Osteoblast (primary cell): ENCODE results near the gene COMMD1. TPM values are rescaled to one million over a fixed set of nuclear protein-coding genes. Genes with fewer than 3 reads are reported as not detected.

Source experiments
- DNase-seq: peaks from one replicate; pipeline ENCODE4 v3.0.0; 2011; ENCODE audit warnings: low spot score, mixed read lengths; ENCODE audit not compliant: insufficient read length; ENCODE audit errors: missing footprints
- H2AFZ ChIP-seq: 2 replicates; pipeline ENCODE4 v1.6.0; 2011; ENCODE audit warnings: mild to moderate bottlenecking, low read length
- H3K27ac ChIP-seq: 2 replicates; pipeline ENCODE4 v1.5.1; 2011; ENCODE audit warnings: mild to moderate bottlenecking, low read depth, low read length, moderate library complexity
- H3K27me3 ChIP-seq: 2 replicates; pipeline ENCODE4 v1.6.0; 2012; ENCODE audit warnings: mild to moderate bottlenecking, control low read depth, inconsistent platforms, low read length, moderate library complexity; ENCODE audit not compliant: insufficient read depth
- H3K36me3 ChIP-seq: 2 replicates; pipeline ENCODE4 v1.5.1; 2011; ENCODE audit warnings: mild to moderate bottlenecking, low read length, control low read depth, moderate library complexity; ENCODE audit not compliant: insufficient read depth
- H3K4me1 ChIP-seq: 2 replicates; pipeline ENCODE4 v1.5.1; 2011; ENCODE audit warnings: mild to moderate bottlenecking, low read length, control low read depth, moderate library complexity; ENCODE audit not compliant: insufficient read depth
- H3K4me2 ChIP-seq: 2 replicates; pipeline ENCODE4 v1.6.0; 2011; ENCODE audit warnings: mild to moderate bottlenecking, low read length; ENCODE audit not compliant: insufficient read depth
- H3K4me3 ChIP-seq: fragments of 200-600 bp; sonication (generic); 3 replicates; pipeline ENCODE4 v1.5.1; 2012; ENCODE audit warnings: mild to moderate bottlenecking, low read length, inconsistent platforms; ENCODE audit not compliant: insufficient read depth
- H3K79me2 ChIP-seq: 2 replicates; pipeline ENCODE4 v1.6.0; 2012; ENCODE audit warnings: mild to moderate bottlenecking, low read length, control low read depth, inconsistent platforms; ENCODE audit not compliant: insufficient read depth
- H3K9me3 ChIP-seq: 2 replicates; pipeline ENCODE4 v1.5.1; 2011; ENCODE audit warnings: low read depth, low read length, control low read depth
- H4K20me1 ChIP-seq: 2 replicates; pipeline ENCODE4 v1.6.0; 2012; ENCODE audit warnings: mild to moderate bottlenecking, low read length, control low read depth; ENCODE audit not compliant: insufficient read depth
- total RNA-seq: library from RNA; depleted of rRNA; stranded (reverse); fragments of >200 nt; gene quantifications from 2 replicates; pipeline ENCODE4 v1.2.3, GENCODE V29; 2012
- TF ChIP-seq, protein P1 (sequence below): IDR thresholded peaks from 2 replicates; pipeline ENCODE4 v1.5.1; 2011; ENCODE audit warnings: mild to moderate bottlenecking, low read depth, low read length, moderate library complexity; ENCODE audit errors: extremely low read depth

COMMD1 gene
- total RNA-seq, 1 donor, result 51.8 TPM

DNA sequence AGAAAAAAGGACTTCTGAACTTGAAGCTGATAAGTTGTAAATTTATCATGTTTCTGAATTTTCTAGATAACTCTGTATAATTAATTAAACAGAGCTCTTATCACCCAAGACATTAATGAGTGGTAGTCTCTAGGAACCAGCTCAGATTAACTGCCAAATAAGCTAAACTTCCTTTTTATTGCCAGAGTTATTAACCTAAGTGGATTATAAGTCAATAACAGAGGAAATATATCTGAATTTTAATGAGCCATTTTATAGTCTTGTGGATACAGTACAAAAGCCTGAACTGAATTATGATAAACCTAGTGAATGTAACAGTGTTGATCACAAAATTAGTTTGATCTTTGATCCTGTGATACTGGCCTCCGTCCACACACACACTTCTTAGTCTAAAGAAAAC lies 111.5 kb downstream of the COMMD1 start:
- H3K79me2 ChIP-seq, result no peaks in the 10 kb centered on the region
- no peak overlapping the region for H3K27ac ChIP-seq
- TF ChIP-seq, protein P1, sequence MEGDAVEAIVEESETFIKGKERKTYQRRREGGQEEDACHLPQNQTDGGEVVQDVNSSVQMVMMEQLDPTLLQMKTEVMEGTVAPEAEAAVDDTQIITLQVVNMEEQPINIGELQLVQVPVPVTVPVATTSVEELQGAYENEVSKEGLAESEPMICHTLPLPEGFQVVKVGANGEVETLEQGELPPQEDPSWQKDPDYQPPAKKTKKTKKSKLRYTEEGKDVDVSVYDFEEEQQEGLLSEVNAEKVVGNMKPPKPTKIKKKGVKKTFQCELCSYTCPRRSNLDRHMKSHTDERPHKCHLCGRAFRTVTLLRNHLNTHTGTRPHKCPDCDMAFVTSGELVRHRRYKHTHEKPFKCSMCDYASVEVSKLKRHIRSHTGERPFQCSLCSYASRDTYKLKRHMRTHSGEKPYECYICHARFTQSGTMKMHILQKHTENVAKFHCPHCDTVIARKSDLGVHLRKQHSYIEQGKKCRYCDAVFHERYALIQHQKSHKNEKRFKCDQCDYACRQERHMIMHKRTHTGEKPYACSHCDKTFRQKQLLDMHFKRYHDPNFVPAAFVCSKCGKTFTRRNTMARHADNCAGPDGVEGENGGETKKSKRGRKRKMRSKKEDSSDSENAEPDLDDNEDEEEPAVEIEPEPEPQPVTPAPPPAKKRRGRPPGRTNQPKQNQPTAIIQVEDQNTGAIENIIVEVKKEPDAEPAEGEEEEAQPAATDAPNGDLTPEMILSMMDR, result no peak
- no peak for DNase-seq
- H3K4me1 ChIP-seq, result peaks cover 12% of the 10 kb centered on the region
- H3K36me3 ChIP-seq, result no peaks in the 10 kb centered on the region
- no peaks in the 10 kb centered on the region for H3K27me3 ChIP-seq
- H3K4me3 ChIP-seq, result no peak overlapping the region
- no peak overlapping the region for H3K4me2 ChIP-seq
- no peaks in the 10 kb centered on the region for H4K20me1 ChIP-seq
- H3K9me3 ChIP-seq, result no peaks in the 10 kb centered on the region
- H2AFZ ChIP-seq, result no peak overlapping the region

DNA sequence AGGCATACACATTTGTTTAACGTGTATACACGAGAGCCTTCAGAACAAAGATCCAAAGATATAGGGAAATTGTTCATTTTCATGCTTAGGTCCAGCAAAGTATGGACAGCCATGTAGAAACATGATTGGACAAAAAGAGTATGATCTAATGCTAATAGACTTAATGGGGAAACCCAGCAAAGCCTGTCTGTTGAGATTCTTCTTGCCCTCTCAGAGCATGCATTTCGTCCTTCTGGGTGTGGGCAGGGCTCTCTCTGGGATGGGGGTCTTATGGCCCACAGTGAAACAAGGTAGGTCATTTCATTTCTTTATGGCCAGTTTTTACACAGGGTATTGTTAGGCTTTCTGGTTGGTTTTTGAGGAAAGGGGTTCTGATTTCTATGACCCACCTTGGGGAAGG lies 124.4 kb downstream of the COMMD1 start:
- no peaks in the 10 kb centered on the region for H3K36me3 ChIP-seq
- H3K4me1 ChIP-seq, result no peaks in the 10 kb centered on the region
- no peak overlapping the region for H3K4me2 ChIP-seq
- DNase-seq, result no peak
- H3K27me3 ChIP-seq, result no peaks in the 10 kb centered on the region
- no peak overlapping the region for H3K27ac ChIP-seq
- TF ChIP-seq, protein P1, result no peak
- no peak overlapping the region for H2AFZ ChIP-seq
- H4K20me1 ChIP-seq, result no peaks in the 10 kb centered on the region
- no peaks in the 10 kb centered on the region for H3K9me3 ChIP-seq
- H3K4me3 ChIP-seq, result no peak overlapping the region
- no peaks in the 10 kb centered on the region for H3K79me2 ChIP-seq

DNA sequence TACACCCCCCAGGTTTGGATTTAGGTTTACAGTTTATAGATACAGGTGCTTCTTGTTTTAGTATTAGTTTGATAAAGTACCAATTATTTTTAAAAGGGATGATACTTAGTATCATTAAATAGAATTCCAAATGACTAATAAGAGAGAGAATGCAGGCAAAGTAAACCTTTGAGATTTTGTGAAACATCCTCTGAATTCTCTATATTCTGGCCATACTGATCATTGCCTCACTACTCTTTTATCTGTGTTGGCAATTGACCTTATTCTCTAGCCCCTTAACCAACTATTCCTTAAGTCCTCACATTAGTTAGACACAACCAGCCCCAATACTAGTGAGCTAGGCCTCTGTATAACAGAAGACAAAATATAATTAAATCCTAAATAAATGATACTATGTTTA lies 125.4 kb downstream of the COMMD1 start:
- DNase-seq, result no peak
- Histone ChIP-seq H2AFZ (no peak overlapping the region), H3K27me3 (no peaks in the 10 kb centered on the region), H3K4me3 (no peak overlapping the region), H3K79me2 (no peaks in the 10 kb centered on the region), H3K27ac (no peak overlapping the region), H3K4me2 (no peak overlapping the region), H3K4me1 (no peaks in the 10 kb centered on the region), H3K36me3 (no peaks in the 10 kb centered on the region), H4K20me1 (no peaks in the 10 kb centered on the region), H3K9me3 (no peaks in the 10 kb centered on the region)
- TF ChIP-seq, protein P1, result no peak

DNA sequence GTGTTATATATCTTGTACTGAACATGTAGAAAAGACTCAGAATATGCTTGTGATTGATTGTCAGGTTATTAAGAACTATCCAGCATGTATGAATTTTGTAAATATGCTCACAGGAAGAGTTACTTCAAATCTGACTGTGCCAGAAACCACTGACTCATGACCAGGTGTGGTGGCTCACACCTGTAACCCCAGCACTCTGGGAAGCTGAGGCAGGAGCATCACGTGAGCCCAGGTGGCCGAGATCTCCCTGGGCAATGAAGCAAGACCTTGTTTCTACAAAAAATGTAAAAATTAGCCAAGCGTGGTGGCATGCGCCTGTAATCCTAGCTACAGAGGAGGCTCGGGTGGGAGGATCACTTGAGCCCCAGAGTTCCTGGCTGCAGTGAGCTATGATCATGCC lies 126.6 kb downstream of the COMMD1 start:
- no peak overlapping the region for H3K4me3 ChIP-seq
- no peak overlapping the region for H3K4me2 ChIP-seq
- no peak for DNase-seq
- no peaks in the 10 kb centered on the region for H3K27me3 ChIP-seq
- no peak overlapping the region for H2AFZ ChIP-seq
- no peak overlapping the region for H3K27ac ChIP-seq
- H3K9me3 ChIP-seq, result no peaks in the 10 kb centered on the region
- no peaks in the 10 kb centered on the region for H4K20me1 ChIP-seq
- TF ChIP-seq, protein P1, result no peak
- H3K4me1 ChIP-seq, result no peaks in the 10 kb centered on the region
- no peaks in the 10 kb centered on the region for H3K36me3 ChIP-seq
- no peaks in the 10 kb centered on the region for H3K79me2 ChIP-seq
